Measurements from ENCODE around the gene SERPINA1. TPM values are rescaled to one million over a fixed set of nuclear protein-coding genes. Genes with fewer than 3 reads are reported as not detected.

Gene SERPINA1
- total and polyA plus RNA-seq, 7 donors = 1.9 to 134 (median 26.6) TPM

- 75 to 77% methylated on average over 4 of the region's 4 CpGs for WGBS, 2 donors
- no peak overlapping the region for H3K4me3 ChIP-seq
- H3K36me3 ChIP-seq = no peaks in the 10 kb centered on the region
- H3K27me3 ChIP-seq = no peaks in the 10 kb centered on the region
- H3K9me3 ChIP-seq = peaks cover 0 to 6% (median 2%) of the 10 kb centered on the region in 4 donors
- DNase-seq = no peak
- H3K27ac ChIP-seq = no peak overlapping the region
- TF ChIP-seq POLR2AphosphoS5 (IDR thresholded peaks at IDR 0.05) (no peak), EP300 (IDR thresholded peaks at IDR 0.05) (no peak), POLR2A (IDR thresholded peaks at IDR 0.05) (no peak)
- TF ChIP-seq, protein P1, sequence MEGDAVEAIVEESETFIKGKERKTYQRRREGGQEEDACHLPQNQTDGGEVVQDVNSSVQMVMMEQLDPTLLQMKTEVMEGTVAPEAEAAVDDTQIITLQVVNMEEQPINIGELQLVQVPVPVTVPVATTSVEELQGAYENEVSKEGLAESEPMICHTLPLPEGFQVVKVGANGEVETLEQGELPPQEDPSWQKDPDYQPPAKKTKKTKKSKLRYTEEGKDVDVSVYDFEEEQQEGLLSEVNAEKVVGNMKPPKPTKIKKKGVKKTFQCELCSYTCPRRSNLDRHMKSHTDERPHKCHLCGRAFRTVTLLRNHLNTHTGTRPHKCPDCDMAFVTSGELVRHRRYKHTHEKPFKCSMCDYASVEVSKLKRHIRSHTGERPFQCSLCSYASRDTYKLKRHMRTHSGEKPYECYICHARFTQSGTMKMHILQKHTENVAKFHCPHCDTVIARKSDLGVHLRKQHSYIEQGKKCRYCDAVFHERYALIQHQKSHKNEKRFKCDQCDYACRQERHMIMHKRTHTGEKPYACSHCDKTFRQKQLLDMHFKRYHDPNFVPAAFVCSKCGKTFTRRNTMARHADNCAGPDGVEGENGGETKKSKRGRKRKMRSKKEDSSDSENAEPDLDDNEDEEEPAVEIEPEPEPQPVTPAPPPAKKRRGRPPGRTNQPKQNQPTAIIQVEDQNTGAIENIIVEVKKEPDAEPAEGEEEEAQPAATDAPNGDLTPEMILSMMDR (IDR thresholded peaks at IDR 0.05) = no peak
- no peaks in the 10 kb centered on the region for H3K4me1 ChIP-seq
- intact Hi-C loops (cut with DNase I) = no loop called here
These were observed 15.0 kb upstream of the SERPINA1 start for GRCh38 chr14:94403312-94403932.

DNA sequence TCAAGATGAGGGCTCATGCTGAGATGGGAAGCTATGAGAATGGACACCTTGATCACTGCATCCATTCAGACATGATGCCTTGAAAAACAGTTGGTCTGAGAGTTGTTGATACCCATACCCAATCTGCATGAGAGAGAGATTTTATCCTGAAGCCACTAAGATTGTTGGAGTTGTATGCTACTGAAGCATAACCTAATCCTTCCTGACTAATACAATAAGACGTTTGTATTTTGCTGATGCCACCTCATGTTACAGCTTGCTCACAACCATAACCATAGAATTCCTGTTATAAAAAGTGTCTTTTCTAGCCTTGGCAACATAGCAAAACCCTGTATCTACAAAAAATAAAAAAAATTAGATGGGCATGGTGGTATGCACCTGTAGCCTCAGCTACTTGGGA, 12.7 kb upstream of the SERPINA1 start:
- no peaks in the 10 kb centered on the region for H3K4me1 ChIP-seq
- TF ChIP-seq, protein P1 (IDR thresholded peaks at IDR 0.05) = no peak
- TF ChIP-seq EP300 (IDR thresholded peaks at IDR 0.05) (no peak), POLR2AphosphoS5 (IDR thresholded peaks at IDR 0.05) (no peak), POLR2A (IDR thresholded peaks at IDR 0.05) (no peak)
- H3K27ac ChIP-seq = no peak overlapping the region
- intact Hi-C loops (cut with DNase I) = no loop called here
- peaks cover 0 to 4% (median 0%) of the 10 kb centered on the region in 4 donors for H3K9me3 ChIP-seq
- no peak for DNase-seq
- H3K27me3 ChIP-seq = no peaks in the 10 kb centered on the region
- no peaks in the 10 kb centered on the region for H3K36me3 ChIP-seq
- H3K4me3 ChIP-seq = no peak overlapping the region
- 77 to 88% methylated on average over 1 of the region's 1 CpG for WGBS, 2 donors

DNA sequence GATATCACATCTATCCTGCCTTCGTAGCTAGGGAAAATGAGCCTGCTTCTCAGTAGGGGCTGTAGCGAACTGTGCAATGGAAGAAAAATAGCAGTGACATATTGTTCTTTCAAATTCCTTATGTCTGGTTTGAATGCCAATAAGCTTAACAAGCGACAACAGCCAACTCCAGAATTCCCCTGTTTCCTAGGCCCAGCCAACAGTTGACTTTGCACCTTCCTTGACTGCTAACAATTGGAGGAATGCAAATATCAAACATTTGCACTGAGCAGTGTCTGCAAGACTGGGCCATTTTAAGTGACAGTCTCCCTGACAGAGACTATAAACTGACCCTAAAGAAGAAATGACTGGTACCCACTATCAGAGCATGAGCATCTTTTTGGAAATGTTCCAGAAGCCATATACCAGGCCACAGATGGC, 12.0 kb upstream of the SERPINA1 start:
- 85 to 89% methylated on average over 3 of the region's 3 CpGs for WGBS, 2 donors
- Histone ChIP-seq H3K4me3 (no peak overlapping the region), H3K27ac (no peak overlapping the region), H3K4me1 (no peaks in the 10 kb centered on the region), H3K9me3 (peaks cover 0 to 4% (median 0%) of the 10 kb centered on the region in 4 donors), H3K27me3 (no peaks in the 10 kb centered on the region), H3K36me3 (no peaks in the 10 kb centered on the region)
- intact Hi-C loops (cut with DNase I) = no loop called here
- no peak for DNase-seq
- no peak for TF ChIP-seq POLR2AphosphoS5 (IDR thresholded peaks at IDR 0.05)
- TF ChIP-seq EP300 (IDR thresholded peaks at IDR 0.05) = no peak
- TF ChIP-seq POLR2A (IDR thresholded peaks at IDR 0.05) = no peak

DNA sequence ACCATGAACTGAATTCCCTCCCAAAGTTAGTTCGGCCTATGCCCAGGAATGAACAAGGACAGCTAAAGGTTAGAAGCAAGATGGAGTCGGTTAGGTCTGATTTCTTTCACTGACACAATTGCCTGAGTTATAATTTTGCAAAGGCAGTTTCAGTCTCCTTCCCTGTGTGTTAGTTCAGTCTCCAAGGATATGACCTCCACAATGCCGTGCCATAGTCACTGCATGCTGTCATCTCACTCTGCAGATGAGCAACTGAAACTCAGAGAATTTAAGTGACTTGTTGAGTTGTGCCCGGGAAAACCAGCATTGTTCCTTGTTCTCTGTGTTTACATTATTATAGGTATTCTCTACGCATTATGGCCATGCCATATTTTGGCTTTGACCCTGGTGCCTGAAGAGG, 10.1 kb upstream of the SERPINA1 start:
- TF ChIP-seq POLR2AphosphoS5 (IDR thresholded peaks at IDR 0.05) (no peak), POLR2A (IDR thresholded peaks at IDR 0.05) (no peak), EP300 (IDR thresholded peaks at IDR 0.05) (no peak)
- TF ChIP-seq, protein P1 (IDR thresholded peaks at IDR 0.05) = no peak
- WGBS, 2 donors = 84 to 93% methylated on average over 5 of the region's 5 CpGs
- no peak overlapping the region for H3K4me3 ChIP-seq
- intact Hi-C loops (cut with DNase I) = no loop called here
- H3K27ac ChIP-seq = no peak overlapping the region
- no peak for DNase-seq
- H3K9me3 ChIP-seq = no peaks in the 10 kb centered on the region
- H3K27me3 ChIP-seq = no peaks in the 10 kb centered on the region
- no peaks in the 10 kb centered on the region for H3K4me1 ChIP-seq
- H3K36me3 ChIP-seq = no peaks in the 10 kb centered on the region

GRCh38 chr14:94398182-94398479, 9.7 kb upstream of the SERPINA1 start:
- Histone ChIP-seq H3K36me3 (no peaks in the 10 kb centered on the region), H3K4me3 (no peak overlapping the region), H3K27me3 (no peaks in the 10 kb centered on the region), H3K27ac (no peak overlapping the region), H3K4me1 (no peaks in the 10 kb centered on the region), H3K9me3 (no peaks in the 10 kb centered on the region)
- TF ChIP-seq POLR2AphosphoS5 (IDR thresholded peaks at IDR 0.05) (no peak), POLR2A (IDR thresholded peaks at IDR 0.05) (no peak), EP300 (IDR thresholded peaks at IDR 0.05) (no peak)
- TF ChIP-seq, protein P1 (IDR thresholded peaks at IDR 0.05) = no peak
- intact Hi-C loops (cut with DNase I) = no loop called here
- no peak for DNase-seq
- 8 to 25% methylated on average over 4 of the region's 4 CpGs for WGBS, 2 donors

Measured in sigmoid colon (tissue), 7 donors.